T-helper 22 cell (primary cell): Measurements from ENCODE around the gene PCDHGA6.

Experiments used
- DNase-seq: peaks from one replicate; pipeline ENCODE4 v3.0.0-alpha.2; 2020; ENCODE audit warnings: low read depth

Gene PCDHGA6

GRCh38 chr5:141421489-141421855 is 47.8 kb downstream of the PCDHGA6 start:
- DNase-seq = no peak

- DNase-seq = no peak
Measured at GRCh38 chr5:141422742-141423291, 49.1 kb downstream of the PCDHGA6 start.

- no peak for DNase-seq
Measured at GRCh38 chr5:141427783-141428426, 54.2 kb downstream of the PCDHGA6 start.
